Measurements from ENCODE around the gene NAPEPLD. TPM values are rescaled to one million over a fixed set of nuclear protein-coding genes. Genes with fewer than 3 reads are reported as not detected.
A peak's percentile ranks its signal among the peaks of the same experiment; 100 is the strongest.
"Not testable (repeated sequence)": the region's sequence is repeated elsewhere in the genome, so short reads cannot be mapped to it uniquely, and the experiment has no call there.

Gene NAPEPLD
- polyA plus RNA-seq, 3 donors: 1.1 to 2.2 (median 1.6) TPM

GRCh38 chr7:103162641-103163040 is 13.7 kb upstream of the NAPEPLD start:
- H3K79me2 ChIP-seq (ENCODE audit: insufficient read depth, low read length); intact Hi-C loops (cut with micrococcal nuclease); H3K27me3 ChIP-seq (ENCODE audit: control insufficient read depth in 2 of 2, insufficient read depth in 2 of 2, low read length in 2 of 2); DNase-seq; H3K9me3 Mint-ChIP-seq; H3K4me3 ChIP-seq (replicated peaks in 1 of 3; ENCODE audit: low read depth in 2 of 3, low read length in 3 of 3); H3K36me3 ChIP-seq (replicated peaks in 1 of 2; ENCODE audit: control insufficient read depth in 1 of 2, insufficient read depth in 2 of 2, low read length in 2 of 2); H3K9ac ChIP-seq (ENCODE audit: insufficient read depth, low read length, poor library complexity, severe bottlenecking); H3K27me3 Mint-ChIP-seq (ENCODE audit: low read depth in 3 of 3); H3K36me3 Mint-ChIP-seq; H3K4me3 Mint-ChIP-seq; H3K4me1 Mint-ChIP-seq; H2AFZ ChIP-seq (ENCODE audit: insufficient read depth, low read depth, low read length, poor library complexity, severe bottlenecking); H3K9me3 ChIP-seq (replicated peaks in 1 of 2; ENCODE audit: control insufficient read depth in 1 of 2, insufficient read depth in 1 of 2, low read length in 2 of 2); H3K27ac ChIP-seq (ENCODE audit: low read depth in 1 of 2, low read length in 2 of 2); H3K4me1 ChIP-seq (ENCODE audit: control insufficient read depth in 1 of 2, insufficient read depth in 2 of 2, low read length in 2 of 2); H4K20me1 ChIP-seq (ENCODE audit: insufficient read depth, low read length); H3K27ac Mint-ChIP-seq; H3K4me2 ChIP-seq (replicated peaks; ENCODE audit: extremely low read depth, low read length, poor library complexity, severe bottlenecking): not testable (repeated sequence)
- WGBS (ENCODE audit: insufficient coverage): 100% methylated on average over 1 of the region's 2 CpGs

- H3K36me3 ChIP-seq (replicated peaks in 1 of 2; ENCODE audit: control insufficient read depth in 1 of 2, insufficient read depth in 2 of 2, low read length in 2 of 2); DNase-seq; H3K4me1 ChIP-seq (ENCODE audit: control insufficient read depth in 1 of 2, insufficient read depth in 2 of 2, low read length in 2 of 2); H3K27ac ChIP-seq (ENCODE audit: low read depth in 1 of 2, low read length in 2 of 2); H3K9me3 ChIP-seq (replicated peaks in 1 of 2; ENCODE audit: control insufficient read depth in 1 of 2, insufficient read depth in 1 of 2, low read length in 2 of 2); H4K20me1 ChIP-seq (ENCODE audit: insufficient read depth, low read length); intact Hi-C loops (cut with micrococcal nuclease); H3K36me3 Mint-ChIP-seq; H3K4me2 ChIP-seq (replicated peaks; ENCODE audit: extremely low read depth, low read length, poor library complexity, severe bottlenecking); H3K4me1 Mint-ChIP-seq; H3K27me3 ChIP-seq (ENCODE audit: control insufficient read depth in 2 of 2, insufficient read depth in 2 of 2, low read length in 2 of 2); H3K79me2 ChIP-seq (ENCODE audit: insufficient read depth, low read length); H3K9me3 Mint-ChIP-seq; H3K27ac Mint-ChIP-seq; H3K4me3 Mint-ChIP-seq; H2AFZ ChIP-seq (ENCODE audit: insufficient read depth, low read depth, low read length, poor library complexity, severe bottlenecking); H3K27me3 Mint-ChIP-seq (ENCODE audit: low read depth in 3 of 3); H3K9ac ChIP-seq (ENCODE audit: insufficient read depth, low read length, poor library complexity, severe bottlenecking); H3K4me3 ChIP-seq (replicated peaks in 1 of 3; ENCODE audit: low read depth in 2 of 3, low read length in 3 of 3): not testable (repeated sequence)
- WGBS (ENCODE audit: insufficient coverage): no CpG with 5 or more reads among the region's 3 CpGs
These were observed 13.2 kb upstream of the NAPEPLD start for GRCh38 chr7:103161998-103162616.

- H3K9ac ChIP-seq (ENCODE audit: insufficient read depth, low read length, poor library complexity, severe bottlenecking); H3K36me3 Mint-ChIP-seq; intact Hi-C loops (cut with micrococcal nuclease); H3K79me2 ChIP-seq (ENCODE audit: insufficient read depth, low read length); H3K9me3 Mint-ChIP-seq; H3K27me3 Mint-ChIP-seq (ENCODE audit: low read depth in 3 of 3); H3K27ac Mint-ChIP-seq; H4K20me1 ChIP-seq (ENCODE audit: insufficient read depth, low read length); H2AFZ ChIP-seq (ENCODE audit: insufficient read depth, low read depth, low read length, poor library complexity, severe bottlenecking); H3K27ac ChIP-seq (ENCODE audit: low read depth in 1 of 2, low read length in 2 of 2); H3K4me2 ChIP-seq (replicated peaks; ENCODE audit: extremely low read depth, low read length, poor library complexity, severe bottlenecking); H3K4me3 ChIP-seq (replicated peaks in 1 of 3; ENCODE audit: low read depth in 2 of 3, low read length in 3 of 3); DNase-seq; H3K27me3 ChIP-seq (ENCODE audit: control insufficient read depth in 2 of 2, insufficient read depth in 2 of 2, low read length in 2 of 2); H3K4me1 Mint-ChIP-seq; H3K36me3 ChIP-seq (replicated peaks in 1 of 2; ENCODE audit: control insufficient read depth in 1 of 2, insufficient read depth in 2 of 2, low read length in 2 of 2); H3K9me3 ChIP-seq (replicated peaks in 1 of 2; ENCODE audit: control insufficient read depth in 1 of 2, insufficient read depth in 1 of 2, low read length in 2 of 2); H3K4me3 Mint-ChIP-seq; H3K4me1 ChIP-seq (ENCODE audit: control insufficient read depth in 1 of 2, insufficient read depth in 2 of 2, low read length in 2 of 2): not testable (repeated sequence)
- 20% methylated on average over 1 of the region's 1 CpG for WGBS (ENCODE audit: insufficient coverage)
These were observed 10.2 kb upstream of the NAPEPLD start for GRCh38 chr7:103159072-103159471.

GRCh38 chr7:103155331-103156024 is 6.6 kb upstream of the NAPEPLD start:
- intact Hi-C loops (cut with micrococcal nuclease); H2AFZ ChIP-seq (ENCODE audit: insufficient read depth, low read depth, low read length, poor library complexity, severe bottlenecking); DNase-seq; H3K4me1 Mint-ChIP-seq; H3K27me3 Mint-ChIP-seq (ENCODE audit: low read depth in 3 of 3); H3K4me2 ChIP-seq (replicated peaks; ENCODE audit: extremely low read depth, low read length, poor library complexity, severe bottlenecking); H3K4me1 ChIP-seq (ENCODE audit: control insufficient read depth in 1 of 2, insufficient read depth in 2 of 2, low read length in 2 of 2); H3K27me3 ChIP-seq (ENCODE audit: control insufficient read depth in 2 of 2, insufficient read depth in 2 of 2, low read length in 2 of 2); H3K36me3 ChIP-seq (replicated peaks in 1 of 2; ENCODE audit: control insufficient read depth in 1 of 2, insufficient read depth in 2 of 2, low read length in 2 of 2); H3K9me3 ChIP-seq (replicated peaks in 1 of 2; ENCODE audit: control insufficient read depth in 1 of 2, insufficient read depth in 1 of 2, low read length in 2 of 2); H3K27ac ChIP-seq (ENCODE audit: low read depth in 1 of 2, low read length in 2 of 2); H3K9me3 Mint-ChIP-seq; H3K36me3 Mint-ChIP-seq; H3K27ac Mint-ChIP-seq; H3K9ac ChIP-seq (ENCODE audit: insufficient read depth, low read length, poor library complexity, severe bottlenecking); H3K79me2 ChIP-seq (ENCODE audit: insufficient read depth, low read length); H4K20me1 ChIP-seq (ENCODE audit: insufficient read depth, low read length): not testable (repeated sequence)
- 100% methylated on average over 3 of the region's 8 CpGs for WGBS (ENCODE audit: insufficient coverage)
- H3K4me3 Mint-ChIP-seq: peak overlapping the region in 1 of 2 donors; percentile 7
- peak overlapping the region in 1 of 3 experiments; percentile 9 for H3K4me3 ChIP-seq (replicated peaks in 1 of 3; ENCODE audit: low read depth in 2 of 3, low read length in 3 of 3)

Measured in CD14-positive monocyte (primary cell).